RKO (cell line): ENCODE measurements around the gene OR2C3.
"Not testable (repeated sequence)": the region's sequence is repeated elsewhere in the genome, so short reads cannot be mapped to it uniquely, and the experiment has no call there.

Source experiments
- DNase-seq: peaks from one replicate; pipeline ENCODE4 v3.0.0-alpha.2; 2016; ENCODE audit warnings: low spot score

Gene OR2C3

DNA sequence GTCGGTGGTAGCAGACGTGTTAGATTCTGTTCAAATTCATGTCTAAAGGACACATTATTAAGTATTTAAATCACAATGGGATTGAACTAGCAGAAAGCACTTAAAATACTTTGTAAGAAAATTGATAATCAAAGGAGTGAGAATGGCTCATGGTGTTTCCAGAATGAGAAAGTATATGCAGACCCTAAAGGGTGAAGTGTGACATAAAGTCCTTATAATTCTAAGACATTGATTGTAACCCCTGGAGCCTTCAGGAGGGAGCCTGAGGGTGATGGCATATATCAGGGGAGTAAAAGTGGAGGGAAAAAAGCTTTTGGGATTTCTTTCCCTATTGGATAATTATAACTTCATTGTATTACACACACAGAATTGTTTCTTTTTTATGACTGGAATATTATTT, at the start of gene OR2C3:
Gene OR2C3 (minus strand): TSS at position 101 of the 400 bp plus-strand sequence. CDS start 3,929 bp downstream, outside the sequence.
- no peak for DNase-seq

DNA sequence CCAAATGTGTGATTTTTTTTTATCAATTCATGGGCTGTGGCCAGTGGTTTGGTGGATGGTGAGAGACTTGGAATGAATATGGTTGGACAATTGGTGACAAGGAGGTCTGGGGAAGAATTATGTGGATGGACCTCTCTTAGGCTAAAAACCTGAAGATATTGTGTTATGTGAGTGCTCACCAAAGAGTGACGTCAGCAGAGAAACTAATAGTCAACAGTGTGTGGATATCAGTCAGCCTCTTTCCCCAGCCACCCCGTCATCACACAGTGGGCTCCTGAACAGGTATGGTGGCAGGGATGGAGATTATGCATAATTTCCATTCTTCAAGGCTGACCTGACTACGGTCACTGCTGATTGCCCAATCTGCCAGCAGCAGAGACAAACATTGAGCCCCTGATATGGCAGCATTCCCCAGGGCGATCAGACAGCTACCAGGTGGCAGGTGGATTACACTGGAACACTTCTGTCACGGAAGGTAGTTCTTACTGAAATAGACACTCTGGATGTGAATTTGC, 42.8 kb upstream of the OR2C3 start:
- DNase-seq, result no peak

DNA sequence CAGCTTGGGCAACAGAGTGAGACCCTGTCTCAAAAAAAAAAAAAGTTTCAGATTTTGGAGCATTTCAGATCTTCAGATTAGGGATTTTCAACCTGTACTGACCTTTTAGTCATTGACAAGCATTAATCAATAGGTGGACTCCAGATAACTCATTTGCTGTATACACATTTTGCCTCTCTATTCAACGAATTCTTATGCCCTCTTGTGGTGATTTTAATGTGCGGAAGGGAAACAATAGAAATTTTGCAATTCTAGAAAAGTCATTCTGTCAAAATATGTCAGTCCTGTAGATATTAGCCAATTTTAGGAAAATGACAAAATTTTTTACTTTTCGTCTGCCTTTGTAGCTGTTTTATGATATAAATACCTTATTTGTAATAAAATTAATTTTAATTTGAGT, 40.3 kb upstream of the OR2C3 start:
- peak; percentile 59 for DNase-seq

DNA sequence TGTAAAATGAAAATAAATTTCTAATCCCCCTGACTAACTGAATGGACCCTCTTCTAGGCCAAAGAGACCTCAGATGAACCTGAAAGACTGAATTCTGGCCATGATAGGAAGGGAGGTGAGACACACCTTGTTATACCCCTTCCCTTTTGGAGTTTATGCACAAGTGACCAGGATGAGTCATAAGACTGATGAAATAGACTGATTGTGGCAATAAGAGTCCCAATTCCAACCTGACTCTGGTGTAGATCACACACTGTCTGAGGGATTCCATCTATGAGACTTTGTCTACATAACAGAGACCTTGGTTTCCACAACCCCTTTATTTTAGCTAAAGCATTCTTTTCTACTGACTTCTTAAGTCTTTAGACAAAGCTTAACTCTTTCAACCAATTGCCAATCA, 38.4 kb upstream of the OR2C3 start:
- no peak for DNase-seq

DNA sequence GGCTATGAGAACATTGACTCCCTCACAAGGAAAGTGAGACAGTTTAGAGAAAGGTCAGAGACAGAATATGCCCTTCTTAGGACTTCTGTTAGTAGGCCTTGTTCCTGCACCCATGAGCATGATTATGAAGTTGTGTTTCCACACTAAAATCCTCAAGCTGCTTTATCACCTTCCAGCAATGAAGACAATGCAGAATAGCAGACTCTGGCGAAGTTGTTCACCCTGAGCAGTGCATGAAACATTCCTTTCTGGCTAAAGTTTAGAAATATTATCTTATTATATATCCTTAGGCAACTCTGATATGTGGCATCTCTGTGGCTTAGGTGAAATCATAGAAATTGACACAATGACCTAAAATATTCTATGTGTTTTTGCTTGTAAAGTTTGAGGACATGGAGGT, 38.0 kb upstream of the OR2C3 start:
- DNase-seq, result no peak

DNA sequence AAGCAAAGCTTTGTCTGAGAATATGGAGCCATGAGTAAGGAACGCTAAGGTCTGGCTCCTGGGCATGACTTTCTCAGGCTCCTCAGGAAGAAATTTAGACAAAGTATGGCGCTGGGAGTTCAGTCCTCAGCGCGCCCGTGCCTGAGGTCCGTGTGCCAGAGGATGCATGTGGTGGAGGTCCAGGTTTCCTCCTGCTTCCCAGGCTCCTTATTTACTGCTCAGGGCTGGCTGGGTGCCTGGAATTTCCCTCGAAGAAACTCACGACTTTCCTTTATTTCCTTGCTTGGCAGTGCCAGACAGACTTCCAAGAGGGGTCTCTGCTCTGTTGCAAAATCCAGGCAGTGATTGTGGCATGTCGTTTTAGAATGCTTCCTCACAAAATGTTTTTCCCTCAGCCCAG, 26.0 kb upstream of the OR2C3 start:
- DNase-seq, result no peak

DNA sequence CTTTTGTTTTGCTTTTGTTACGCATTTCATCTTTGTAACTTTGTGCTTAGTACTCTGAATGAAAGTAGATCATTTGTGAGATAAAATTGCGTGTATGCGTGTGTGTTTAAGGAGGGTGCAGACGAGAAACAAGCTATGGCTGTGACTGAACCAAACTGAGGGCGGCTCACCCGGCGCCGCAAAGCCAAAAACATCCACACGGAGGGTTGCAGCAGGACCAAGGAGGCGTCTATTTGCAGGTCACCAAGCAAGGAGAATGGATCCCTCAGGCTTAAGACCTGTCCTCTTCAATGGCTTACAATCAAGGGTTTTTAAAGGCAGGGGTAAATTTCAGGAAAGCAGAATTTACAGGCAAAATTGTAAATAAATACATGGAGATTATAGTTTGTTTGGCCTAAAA, 25.5 kb upstream of the OR2C3 start:
- no peak for DNase-seq

DNA sequence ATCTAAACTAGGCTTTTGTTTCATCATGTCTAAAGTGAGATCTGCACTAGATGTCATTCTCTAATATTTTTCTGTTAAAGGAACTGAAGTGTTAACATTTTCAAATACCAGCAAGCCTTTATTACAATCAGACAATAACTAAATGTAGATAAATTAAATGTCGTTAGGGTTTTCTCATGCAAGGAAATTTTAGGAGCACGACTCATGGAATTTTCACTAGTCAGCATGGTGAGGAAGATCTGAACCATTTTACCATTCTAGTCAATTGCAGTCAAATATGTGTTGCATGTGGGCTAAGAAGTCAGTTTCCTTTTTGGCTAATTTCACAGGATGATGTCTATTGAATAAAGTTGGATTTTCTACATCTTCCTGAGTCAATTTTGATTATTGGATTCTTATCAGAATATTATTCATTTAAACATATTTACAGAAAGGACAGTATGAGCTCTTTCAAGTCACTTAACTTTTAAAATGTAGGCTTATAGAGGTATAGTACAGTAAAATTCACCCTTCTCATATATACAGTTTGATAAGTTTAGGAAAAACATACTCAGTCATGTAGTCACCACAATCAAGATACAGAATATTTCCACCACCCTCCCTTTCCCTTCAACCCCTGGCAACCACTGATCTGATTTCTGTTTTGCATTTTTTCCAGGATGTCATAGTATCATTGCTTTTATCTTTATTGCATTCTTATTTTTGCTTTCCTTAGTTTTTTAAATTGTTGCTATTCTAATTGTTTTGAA, 21.9 kb upstream of the OR2C3 start:
- no peak for DNase-seq

DNA sequence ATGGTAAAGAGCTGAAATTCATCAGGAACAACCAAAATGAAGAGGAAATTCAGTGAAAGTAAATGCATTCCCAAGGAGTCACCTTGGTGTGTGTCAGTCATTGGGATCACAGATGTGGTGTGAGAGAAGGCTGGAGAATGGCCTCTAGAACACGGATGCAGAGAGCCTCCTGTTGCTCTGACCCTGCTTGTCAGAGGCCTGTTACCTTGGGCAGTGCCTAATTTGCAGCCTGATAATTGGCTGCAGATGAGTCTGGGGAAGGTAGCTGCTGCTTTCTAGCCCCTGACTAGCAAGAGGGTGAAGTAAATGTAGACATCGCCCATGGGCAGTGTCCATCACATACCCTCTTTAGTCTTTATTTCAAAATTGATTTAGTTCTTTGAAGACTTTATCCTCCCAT, 16.0 kb upstream of the OR2C3 start:
- DNase-seq, result no peak

DNA sequence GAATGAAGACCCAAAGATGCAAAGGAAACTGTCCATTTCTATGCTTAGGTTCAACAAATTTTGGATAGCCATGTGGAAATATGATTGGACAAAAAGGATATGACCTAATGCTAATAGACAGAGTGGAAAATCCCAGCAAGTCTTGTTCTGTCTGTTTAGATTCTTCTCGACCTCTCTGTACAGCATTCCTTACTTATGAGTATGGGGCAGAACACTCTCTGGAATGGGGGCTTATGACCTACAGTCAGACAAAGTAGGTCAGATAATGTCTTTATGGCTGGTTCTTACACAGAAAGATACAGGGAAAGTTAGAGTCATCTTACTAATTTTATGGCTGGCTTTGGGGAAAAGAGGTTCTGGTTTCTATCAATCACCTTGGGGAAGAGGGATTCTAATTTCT, 15.5 kb upstream of the OR2C3 start:
- no peak for DNase-seq

DNA sequence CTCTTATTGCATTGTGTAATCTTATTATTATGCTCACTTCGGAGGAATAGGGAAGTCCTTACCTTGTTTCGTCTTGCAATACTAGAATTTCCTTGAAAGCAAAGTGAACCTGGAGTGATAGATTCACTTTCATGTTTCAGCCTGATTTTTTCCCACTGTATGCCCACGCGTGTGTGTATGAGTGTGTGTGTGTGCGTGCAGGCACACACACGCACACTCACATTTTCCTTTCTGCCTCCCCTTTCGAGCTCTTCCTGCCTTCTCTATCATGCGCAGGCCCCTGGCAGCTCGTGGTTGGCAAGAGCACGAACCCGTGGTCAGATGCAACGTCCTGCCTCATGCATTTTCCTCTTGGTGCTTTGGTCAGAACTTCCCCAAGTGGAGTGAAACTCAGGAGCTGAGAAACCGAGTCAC, 12.5 kb upstream of the OR2C3 start, which contains the start of gene GCSAML:
Gene GCSAML (plus strand): TSS at position 366 of the 414 bp plus-strand sequence. CDS start 58 bp downstream, outside the sequence.
- no peak for DNase-seq

DNA sequence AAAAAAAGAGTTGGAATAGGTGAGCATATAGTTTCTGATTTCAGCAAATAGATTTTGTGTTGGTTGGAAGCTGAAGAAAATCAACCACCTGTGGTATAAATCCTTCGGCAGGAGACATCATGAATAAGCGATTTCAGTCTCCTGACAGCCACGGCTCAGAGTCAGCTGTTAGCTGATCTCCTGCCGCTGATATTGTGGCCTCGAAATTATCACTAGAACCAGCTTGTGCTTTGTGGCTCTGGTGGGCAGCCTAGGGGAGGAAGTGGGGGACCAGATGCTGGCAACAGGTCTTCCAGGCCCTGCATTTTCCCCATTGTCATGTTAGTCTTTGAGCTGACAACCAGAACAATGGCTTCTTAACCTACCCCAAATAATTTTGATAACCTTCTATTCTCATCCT, 11.9 kb upstream of the OR2C3 start:
- no peak for DNase-seq

DNA sequence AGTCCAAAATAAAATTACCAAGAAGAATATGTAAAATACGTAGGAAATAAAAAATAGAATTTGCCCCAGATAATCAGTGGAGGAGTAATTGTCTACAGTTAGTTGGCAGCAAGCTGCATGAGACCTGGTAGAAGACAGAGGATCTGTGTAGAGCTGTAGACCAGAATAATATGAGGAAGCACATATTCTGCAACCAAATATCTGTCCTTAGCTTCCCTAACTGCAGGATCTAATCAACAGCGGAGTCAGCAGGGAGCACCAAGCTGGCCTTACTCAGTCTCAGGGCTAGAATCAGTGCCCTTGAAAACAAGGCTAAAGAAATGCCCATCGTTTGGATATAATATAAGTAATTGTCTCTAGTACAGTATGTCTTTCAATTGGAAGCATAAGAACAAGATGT, 6.6 kb upstream of the OR2C3 start:
- no peak for DNase-seq

DNA sequence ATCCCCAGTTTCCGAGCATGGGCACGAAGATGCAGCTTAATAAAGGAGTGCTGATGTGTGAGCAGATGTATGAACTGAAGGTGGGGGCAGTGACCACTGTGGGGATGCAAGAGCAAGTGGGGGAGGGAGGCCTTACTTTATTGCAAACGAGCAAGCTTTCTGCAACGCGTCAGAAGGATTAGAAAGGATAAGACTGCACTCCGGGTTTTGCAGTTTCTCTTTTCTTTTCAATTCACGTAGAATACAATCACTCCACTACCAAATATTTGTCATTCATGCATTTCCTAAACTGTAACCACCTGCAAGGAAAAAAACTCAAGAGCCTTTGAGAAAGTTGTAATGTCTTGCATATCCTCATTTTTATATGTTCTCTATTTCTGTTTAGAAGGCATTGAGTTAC, 4.3 kb upstream of the OR2C3 start:
- no peak for DNase-seq

DNA sequence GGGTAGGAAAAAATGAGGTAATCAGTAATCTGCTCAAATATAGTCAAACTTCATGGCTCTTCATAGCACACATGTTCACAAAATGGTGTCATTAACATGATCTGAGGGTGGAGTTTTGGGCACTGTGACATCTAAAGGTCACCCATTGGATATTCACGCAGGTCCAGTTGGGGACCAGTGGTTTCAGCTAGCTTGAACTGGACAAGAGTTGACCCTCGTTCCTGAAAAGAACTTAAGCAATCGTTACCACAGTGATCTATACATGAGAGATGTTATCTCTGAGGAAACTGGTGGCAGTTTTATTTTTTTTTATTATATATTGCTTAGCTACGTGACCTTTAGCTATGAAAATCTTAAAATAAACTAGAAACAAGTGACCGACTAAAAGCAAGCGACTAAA, 3.0 kb upstream of the OR2C3 start:
- no peak for DNase-seq

DNA sequence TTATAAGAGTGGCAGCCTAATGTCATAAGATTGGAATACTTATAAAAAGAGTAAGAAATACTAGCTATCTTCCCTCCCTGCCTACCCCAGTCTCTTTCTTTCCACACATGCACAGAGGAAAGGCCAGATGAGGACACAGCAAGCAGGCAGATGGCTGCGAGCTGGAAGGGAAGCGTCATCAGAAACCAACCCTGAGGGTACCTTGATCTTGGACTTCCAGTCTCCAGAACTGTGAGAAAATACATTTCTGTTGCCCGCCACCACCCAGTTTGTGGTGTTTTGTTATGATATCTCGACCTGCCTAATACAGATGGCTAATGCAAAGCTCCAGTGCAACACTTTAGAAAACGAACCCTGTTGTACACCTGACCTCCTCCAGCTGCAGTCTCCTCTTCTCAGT, 2.3 kb upstream of the OR2C3 start:
- DNase-seq, result no peak

DNA sequence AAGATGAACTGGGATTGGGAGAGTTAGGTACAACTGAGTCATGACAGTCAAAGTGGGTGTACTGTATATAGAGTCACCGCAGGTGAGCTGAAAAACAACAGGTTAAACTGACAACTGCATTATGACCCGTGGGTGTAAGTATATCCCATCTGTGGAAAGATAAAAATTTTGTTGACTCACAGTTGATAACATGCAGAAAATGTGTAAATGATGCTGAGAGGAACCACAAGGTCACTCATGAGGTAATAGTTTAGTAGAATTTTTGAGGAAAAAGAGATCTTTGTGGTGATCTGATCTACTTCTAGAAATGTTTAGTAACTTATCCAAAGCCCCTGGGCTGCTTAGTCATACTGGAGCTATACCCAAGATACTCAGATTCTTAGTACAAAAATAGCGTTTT, 838 bp downstream of the OR2C3 start:
- DNase-seq, result no peak

DNA sequence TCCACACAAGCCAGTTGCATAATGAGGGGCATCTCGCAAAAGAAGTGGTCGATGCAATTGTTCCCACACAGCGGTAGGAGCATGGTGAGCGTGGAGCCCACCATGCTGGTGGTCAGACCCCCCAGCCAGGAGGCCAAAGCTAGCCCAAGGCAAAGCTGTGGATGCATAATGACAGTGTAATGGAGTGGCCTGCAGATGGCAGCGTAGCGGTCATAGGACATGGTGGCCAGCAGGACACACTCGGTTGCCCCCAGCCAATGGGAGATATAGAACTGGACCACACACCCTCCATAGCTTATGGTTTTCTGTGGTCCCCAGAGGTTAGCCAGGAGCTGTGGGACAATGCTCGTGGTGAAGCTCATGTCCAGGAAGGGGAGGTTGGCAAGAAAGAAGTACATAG, 4.3 kb downstream of the OR2C3 start:
- DNase-seq, result no peak

DNA sequence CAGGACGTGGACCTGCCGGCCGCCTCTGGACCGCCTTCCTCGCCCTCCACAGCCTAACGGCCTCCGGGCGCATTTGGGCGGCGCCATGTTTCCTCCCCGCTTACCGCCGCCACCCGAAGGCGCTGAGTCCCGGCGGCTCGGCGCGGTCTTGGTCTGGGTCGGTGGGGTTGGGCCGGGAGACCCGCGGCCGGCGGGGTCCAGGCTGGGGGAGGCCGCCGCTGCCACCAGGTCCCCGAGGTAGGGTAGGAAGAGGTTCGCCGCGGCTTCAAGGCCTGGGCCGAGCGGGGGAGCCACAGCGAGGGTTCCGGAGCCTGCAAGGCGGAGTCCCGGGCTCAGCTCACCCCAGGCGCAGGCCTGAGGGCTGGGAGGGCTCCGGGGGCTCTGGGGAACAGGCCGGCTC, 5.5 kb downstream of the OR2C3 start:
- no peak for DNase-seq

DNA sequence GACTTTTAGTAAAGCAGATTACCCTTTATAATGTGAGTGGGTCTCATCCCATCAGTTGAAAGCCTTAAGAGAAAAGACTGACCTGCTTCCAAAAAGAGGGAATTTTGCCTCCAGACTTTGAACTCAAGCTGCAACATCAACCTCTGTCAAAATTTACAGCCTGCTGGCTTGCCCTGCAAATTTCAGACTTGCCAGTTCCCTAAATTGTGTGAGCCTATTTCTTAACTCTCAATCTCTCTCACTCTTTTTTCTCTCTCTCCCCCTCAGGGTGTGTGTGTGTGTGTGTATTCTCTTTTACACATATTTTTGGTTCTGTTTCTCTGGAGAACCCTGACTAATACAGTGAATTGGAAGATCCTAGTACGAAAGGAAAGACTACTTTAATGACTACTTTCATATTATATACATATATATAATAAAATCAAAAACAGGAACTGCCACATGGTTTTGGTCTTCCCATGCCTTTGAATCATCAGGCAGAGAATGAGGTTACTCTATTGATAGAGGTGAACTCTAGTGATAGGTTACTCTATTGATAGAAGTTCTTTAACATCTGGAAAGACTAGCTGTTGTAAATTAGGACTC, 6.4 kb downstream of the OR2C3 start:
- no peak for DNase-seq

DNA sequence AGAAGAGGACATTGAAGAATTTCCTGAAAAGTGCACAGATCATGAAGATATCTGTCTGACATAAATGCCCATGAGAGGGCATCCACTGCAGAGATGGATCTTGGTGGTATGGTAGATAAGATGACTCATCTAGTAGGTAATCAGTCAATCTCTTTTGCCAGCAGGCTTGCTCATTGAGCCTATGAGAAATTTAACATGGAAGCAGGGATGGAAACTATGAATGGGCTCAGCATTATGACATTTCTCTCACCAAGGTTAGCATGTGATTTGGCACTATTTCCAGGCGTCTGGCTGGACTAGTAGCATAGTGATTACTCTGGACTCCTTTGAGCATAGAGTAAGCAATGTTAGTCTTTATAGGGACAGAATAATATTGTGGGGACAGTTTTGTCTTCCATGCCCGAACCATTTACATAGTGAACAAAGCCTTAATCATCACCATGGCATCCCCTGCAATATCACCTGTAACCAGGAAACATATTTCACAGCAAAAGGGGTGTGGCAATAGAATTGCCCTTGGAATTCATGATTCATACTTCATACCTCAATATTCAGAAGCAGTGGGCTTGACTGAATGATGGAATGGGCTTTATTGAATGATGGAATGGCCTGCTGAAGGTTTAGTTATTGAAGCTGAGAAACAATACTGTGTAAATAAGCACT, 7.3 kb downstream of the OR2C3 start:
- DNase-seq, result peak; percentile 36

DNA sequence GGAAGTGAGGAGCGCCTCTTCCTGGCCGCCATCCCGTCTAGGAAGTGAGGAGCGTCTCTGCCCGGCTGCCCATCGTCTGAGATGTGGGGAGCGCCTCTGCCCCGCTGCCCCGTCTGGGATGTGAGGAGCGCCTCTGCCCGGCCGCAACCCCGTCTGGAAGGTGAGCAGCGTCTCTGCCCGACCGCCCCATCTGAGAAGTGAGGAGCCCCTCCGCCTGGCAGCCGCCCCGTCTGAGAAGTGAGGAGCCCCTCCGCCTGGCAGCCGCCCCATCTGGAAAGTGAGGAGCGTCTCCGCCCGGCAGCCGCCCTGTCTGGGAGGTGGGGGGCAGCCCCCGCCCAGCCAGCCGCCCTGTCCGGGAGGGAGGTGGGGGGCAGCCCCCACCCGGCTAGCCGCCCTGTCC, 14.4 kb downstream of the OR2C3 start:
- DNase-seq, result not testable (repeated sequence)

DNA sequence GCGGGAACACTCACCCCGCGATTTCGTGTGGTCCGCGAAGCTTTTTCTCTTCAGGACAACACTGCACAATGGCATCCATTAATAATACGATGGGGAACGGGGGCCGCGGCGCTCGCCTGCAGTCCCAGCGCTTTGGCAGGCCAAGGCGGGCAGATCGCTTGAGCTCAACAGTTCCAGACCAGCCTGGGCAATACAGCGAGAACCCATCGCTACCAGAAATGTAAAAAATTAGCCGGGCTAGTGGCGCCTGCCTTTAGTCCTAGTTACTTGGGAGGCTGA, 17.7 kb downstream of the OR2C3 start:
- no peak for DNase-seq
